ENCODE data around the gene GSTP1. TPM values are rescaled to one million over a fixed set of nuclear protein-coding genes. Genes with fewer than 3 reads are reported as not detected.
"Not testable (repeated sequence)": the region's sequence is repeated elsewhere in the genome, so short reads cannot be mapped to it uniquely, and the experiment has no call there.

The GSTP1 gene
- total RNA-seq, 2 experiments from 2014 or later: 330 to 337 TPM

- H3K4me1 Mint-ChIP-seq (ENCODE audit: low read depth): peaks cover 39% of the 10 kb centered on the region
- no peak for DNase-seq
- peaks cover 3% of the 10 kb centered on the region for H3K27me3 Mint-ChIP-seq (ENCODE audit: low read depth)
- peak overlapping the region; percentile 22 for H3K27ac Mint-ChIP-seq
- ChIA-PET CTCF (interaction anchor here (0.8 to 1.8 kb wide), 2 partner anchors 28 to 43 kb away, joined by 3 to 5 read pairs; partner anchors contain the start of gene NUDT8), POLR2A (no interaction called here)
- no peaks in the 10 kb centered on the region for H3K9me3 Mint-ChIP-seq (ENCODE audit: insufficient read depth)
- peaks cover 37% of the 10 kb centered on the region for H3K36me3 Mint-ChIP-seq (ENCODE audit: low read depth)
- ATAC-seq: no peak
- no peak overlapping the region for H3K4me3 Mint-ChIP-seq
These were observed 3.1 kb downstream of the GSTP1 start for GRCh38 chr11:67586568-67587250.

- no peaks in the 10 kb centered on the region for H3K27me3 Mint-ChIP-seq (ENCODE audit: low read depth)
- DNase-seq (no peak), ATAC-seq (no peak)
- H3K27ac Mint-ChIP-seq: no peak overlapping the region
- peaks cover 37% of the 10 kb centered on the region for H3K36me3 Mint-ChIP-seq (ENCODE audit: low read depth)
- no peak overlapping the region for H3K4me3 Mint-ChIP-seq
- ChIA-PET POLR2A (no interaction called here), CTCF (no interaction called here)
- no peaks in the 10 kb centered on the region for H3K9me3 Mint-ChIP-seq (ENCODE audit: insufficient read depth)
- peaks cover 28% of the 10 kb centered on the region for H3K4me1 Mint-ChIP-seq (ENCODE audit: low read depth)
These were observed 4.5 kb downstream of the GSTP1 start for GRCh38 chr11:67588136-67588503.

DNA sequence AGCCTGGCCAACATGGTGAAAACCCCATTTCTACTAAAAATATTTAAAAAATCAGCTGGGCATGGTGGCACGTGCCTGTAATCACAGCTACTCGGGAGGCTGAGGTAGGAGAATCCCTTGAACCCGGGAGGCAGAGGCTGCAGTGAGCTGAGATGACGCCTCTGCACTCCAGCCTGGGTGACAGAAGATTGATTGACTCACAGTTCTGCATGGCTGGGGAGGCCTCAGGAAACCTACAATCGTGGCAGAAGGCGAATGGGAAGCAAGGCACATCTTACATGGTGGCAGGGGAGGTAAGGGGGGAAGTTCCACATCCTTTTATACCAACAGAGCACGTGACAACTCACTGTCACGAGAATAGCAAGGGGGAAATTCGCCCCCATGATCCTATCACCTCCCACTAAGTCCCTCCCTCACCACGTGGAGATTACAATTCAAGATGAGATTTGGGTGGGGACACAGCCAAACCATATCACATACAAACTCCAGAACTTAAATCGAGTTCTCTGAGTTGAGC lies 5.3 kb downstream of the GSTP1 start:
- Mint-ChIP-seq H3K4me1 (ENCODE audit: low read depth) (peaks cover 26% of the 10 kb centered on the region), H3K36me3 (ENCODE audit: low read depth) (peaks cover 37% of the 10 kb centered on the region)
- CTCF ChIA-PET: interaction anchor here (1.6 kb wide), 1 partner anchor 41 kb away, joined by 4 read pairs; the partner anchor contains the start of gene NUDT8
- POLR2A ChIA-PET; ATAC-seq; DNase-seq; H3K27ac Mint-ChIP-seq; H3K4me3 Mint-ChIP-seq; H3K9me3 Mint-ChIP-seq (ENCODE audit: insufficient read depth); H3K27me3 Mint-ChIP-seq (ENCODE audit: low read depth): not testable (repeated sequence)

DNA sequence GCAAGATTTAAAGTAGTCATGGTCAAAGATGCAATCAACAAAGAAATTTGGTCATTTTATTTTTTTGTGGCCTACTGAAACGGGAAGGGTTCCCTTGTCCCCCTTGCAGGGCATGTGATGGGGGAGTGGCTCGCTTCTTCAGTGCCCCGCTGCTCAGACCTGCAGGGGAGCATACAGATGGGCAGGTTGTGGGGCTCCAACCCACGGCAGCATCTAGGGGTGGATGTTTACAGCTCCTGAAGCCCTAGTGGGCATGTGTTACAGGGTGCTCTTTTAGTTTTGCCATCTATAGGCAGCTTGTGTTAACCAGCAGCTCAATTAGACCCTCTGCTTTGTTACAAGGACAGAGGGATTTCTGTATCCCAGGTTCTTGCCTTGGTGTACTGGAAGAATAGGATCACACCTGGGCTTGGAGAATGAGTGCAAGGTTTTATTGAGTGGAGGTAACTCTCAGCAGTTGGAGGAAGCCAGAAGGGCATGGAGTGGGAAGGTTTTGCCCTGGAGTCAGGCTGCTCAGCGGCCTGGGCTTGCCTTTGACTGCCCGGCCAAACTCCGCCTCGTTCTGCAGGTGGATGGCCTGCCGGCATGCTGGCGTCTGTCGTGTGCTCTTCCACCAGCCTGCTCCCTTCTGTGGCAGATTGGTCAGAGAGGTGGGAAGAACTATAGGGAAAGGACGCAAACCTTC lies 9.4 kb downstream of the GSTP1 start:
- ChIA-PET CTCF (interaction anchor here (1.5 to 2.8 kb wide), 2 partner anchors 10 to 36 kb away, joined by 9 read pairs; partner anchors contain the start of gene NUDT8), POLR2A (interaction anchor here (1.5 kb wide), 1 partner anchor 10 kb away, joined by 5 read pairs; the partner anchor contains the start of gene GSTP1)
- H3K4me3 Mint-ChIP-seq: no peak overlapping the region
- H3K36me3 Mint-ChIP-seq (ENCODE audit: low read depth): peaks cover 3% of the 10 kb centered on the region
- H3K27ac Mint-ChIP-seq: no peak overlapping the region
- no peaks in the 10 kb centered on the region for H3K4me1 Mint-ChIP-seq (ENCODE audit: low read depth)
- ATAC-seq: no peak
- H3K27me3 Mint-ChIP-seq (ENCODE audit: low read depth): no peaks in the 10 kb centered on the region
- peaks cover 4% of the 10 kb centered on the region for H3K9me3 Mint-ChIP-seq (ENCODE audit: insufficient read depth)
- DNase-seq: no peak

DNA sequence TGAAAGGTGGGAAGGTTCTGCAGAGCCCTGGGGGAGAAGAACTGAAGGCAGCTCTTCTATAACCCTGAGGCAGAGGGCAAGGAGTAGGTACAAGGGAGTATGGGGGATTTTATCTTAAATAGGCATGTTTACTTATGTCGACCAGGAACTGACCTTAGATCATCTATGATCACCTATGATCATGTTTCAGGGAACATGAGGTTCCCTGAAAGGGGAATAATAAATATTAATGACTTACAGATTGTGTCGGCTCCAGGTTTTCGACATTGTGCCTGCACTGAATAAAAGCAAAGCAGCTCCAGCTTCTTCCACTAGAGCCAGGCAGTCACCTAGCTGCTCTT lies 9.9 kb downstream of the GSTP1 start:
- ChIA-PET CTCF (no interaction called here), POLR2A (no interaction called here)
- no peak for ATAC-seq
- H3K36me3 Mint-ChIP-seq (ENCODE audit: low read depth): no peaks in the 10 kb centered on the region
- no peak overlapping the region for H3K4me3 Mint-ChIP-seq
- no peaks in the 10 kb centered on the region for H3K4me1 Mint-ChIP-seq (ENCODE audit: low read depth)
- H3K27me3 Mint-ChIP-seq (ENCODE audit: low read depth): no peaks in the 10 kb centered on the region
- no peak overlapping the region for H3K27ac Mint-ChIP-seq
- H3K9me3 Mint-ChIP-seq (ENCODE audit: insufficient read depth): peaks cover 5% of the 10 kb centered on the region
- no peak for DNase-seq

DNA sequence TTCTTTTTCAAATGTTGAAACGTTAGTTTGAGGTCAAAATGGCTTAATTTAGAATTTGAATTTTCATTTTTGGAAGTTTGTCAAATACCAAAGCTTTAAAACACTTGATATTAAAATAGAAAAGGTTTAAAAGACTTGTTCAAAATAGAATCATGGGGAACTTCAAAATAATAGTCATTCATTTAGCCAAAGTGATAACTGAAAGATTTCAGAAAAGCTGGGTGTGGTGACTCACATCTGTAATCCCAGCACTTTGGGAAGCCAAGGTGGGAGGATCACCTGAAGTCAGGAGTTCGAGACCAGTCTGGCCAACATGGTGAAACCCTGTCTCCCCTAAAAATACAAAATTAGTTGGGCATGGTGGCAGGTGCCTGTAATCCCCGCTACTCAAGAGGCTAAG lies 10.9 kb downstream of the GSTP1 start:
- no peak overlapping the region for H3K27ac Mint-ChIP-seq
- ChIA-PET POLR2A (no interaction called here), CTCF (no interaction called here)
- no peak for DNase-seq
- H3K27me3 Mint-ChIP-seq (ENCODE audit: low read depth): no peaks in the 10 kb centered on the region
- no peak overlapping the region for H3K4me3 Mint-ChIP-seq
- H3K9me3 Mint-ChIP-seq (ENCODE audit: insufficient read depth): peaks cover 8% of the 10 kb centered on the region
- H3K4me1 Mint-ChIP-seq (ENCODE audit: low read depth): peaks cover 5% of the 10 kb centered on the region
- H3K36me3 Mint-ChIP-seq (ENCODE audit: low read depth): no peaks in the 10 kb centered on the region
- ATAC-seq: no peak

DNA sequence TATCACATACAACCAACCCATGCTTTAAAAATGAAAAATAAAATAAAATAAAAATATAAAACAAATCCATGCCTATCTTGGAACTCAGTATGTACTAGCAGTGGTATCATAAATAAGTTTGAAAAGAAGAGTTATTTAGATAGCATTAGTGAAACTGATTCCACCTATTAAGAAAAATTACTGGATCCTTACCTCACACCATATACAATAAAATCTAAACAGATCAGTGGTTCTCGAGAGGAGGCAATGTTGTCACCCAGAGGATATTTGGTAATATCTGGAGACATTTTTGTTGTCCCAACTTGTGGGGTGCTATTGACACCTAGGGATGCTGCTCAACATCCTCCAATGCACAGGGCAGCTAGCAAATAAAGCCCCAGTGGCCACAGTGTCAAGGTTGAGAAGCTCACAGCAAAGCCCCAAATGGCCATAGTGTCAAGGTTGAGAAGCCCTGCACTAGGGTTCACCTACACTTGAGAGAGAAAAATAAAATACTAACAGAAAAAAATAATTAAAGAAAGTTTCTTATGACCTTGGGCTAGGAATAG lies 13.2 kb downstream of the GSTP1 start:
- H3K27me3 Mint-ChIP-seq (ENCODE audit: low read depth): peaks cover 10% of the 10 kb centered on the region
- no peaks in the 10 kb centered on the region for H3K36me3 Mint-ChIP-seq (ENCODE audit: low read depth)
- peaks cover 25% of the 10 kb centered on the region for H3K4me1 Mint-ChIP-seq (ENCODE audit: low read depth)
- ATAC-seq (no peak), DNase-seq (no peak)
- POLR2A ChIA-PET: no interaction called here
- no peak overlapping the region for H3K27ac Mint-ChIP-seq
- no peak overlapping the region for H3K4me3 Mint-ChIP-seq
- H3K9me3 Mint-ChIP-seq (ENCODE audit: insufficient read depth): peaks cover 8% of the 10 kb centered on the region
- CTCF ChIA-PET: no interaction called here

DNA sequence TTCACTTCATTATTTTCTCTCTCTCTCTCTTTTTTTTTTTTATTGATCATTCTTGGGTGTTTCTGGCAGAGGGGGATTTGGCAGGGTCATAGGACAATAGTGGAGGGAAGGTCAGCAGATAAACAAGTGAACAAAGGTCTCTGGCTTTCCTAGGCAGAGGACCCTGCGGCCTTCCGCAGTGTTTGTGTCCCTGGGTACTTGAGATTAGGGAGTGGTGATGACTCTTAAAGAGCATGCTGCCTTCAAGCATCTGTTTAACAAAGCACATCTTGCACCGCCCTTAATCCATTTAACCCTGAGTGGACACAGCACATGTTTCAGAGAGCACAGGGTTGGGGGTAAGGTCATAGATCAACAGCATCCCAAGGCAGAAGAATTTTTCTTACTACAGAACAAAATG lies 13.8 kb downstream of the GSTP1 start:
- H3K36me3 Mint-ChIP-seq (ENCODE audit: low read depth); POLR2A ChIA-PET; CTCF ChIA-PET: not testable (repeated sequence)

DNA sequence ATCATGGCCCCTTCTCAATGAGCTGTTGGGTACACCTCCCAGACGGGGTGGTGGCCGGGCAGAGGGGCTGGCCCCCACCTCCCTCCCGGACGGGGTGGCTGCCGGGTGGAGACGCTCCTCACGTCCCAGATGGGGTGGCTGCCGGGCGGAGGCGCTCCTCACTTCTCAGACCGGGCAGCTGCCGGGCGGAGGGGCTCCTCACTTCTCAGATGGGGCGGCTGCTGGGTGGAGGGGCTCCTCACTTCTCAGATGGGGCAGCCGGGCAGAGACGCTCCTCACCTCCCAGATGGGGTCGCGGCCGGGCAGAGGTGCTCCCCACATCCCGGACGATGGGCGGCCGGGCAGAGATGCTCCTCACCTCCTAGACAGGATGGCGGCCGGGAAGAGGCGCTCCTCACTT lies 14.4 kb downstream of the GSTP1 start:
- H3K36me3 Mint-ChIP-seq (ENCODE audit: low read depth); H3K9me3 Mint-ChIP-seq (ENCODE audit: insufficient read depth); DNase-seq; CTCF ChIA-PET; POLR2A ChIA-PET; H3K27ac Mint-ChIP-seq; ATAC-seq; H3K4me3 Mint-ChIP-seq: not testable (repeated sequence)
- peaks cover 25% of the 10 kb centered on the region for H3K4me1 Mint-ChIP-seq (ENCODE audit: low read depth)
- peaks cover 15% of the 10 kb centered on the region for H3K27me3 Mint-ChIP-seq (ENCODE audit: low read depth)

More for the DNA sequence above, 13.8 kb downstream of the GSTP1 start:
- not testable (repeated sequence) for H3K4me3 Mint-ChIP-seq; H3K9me3 Mint-ChIP-seq (ENCODE audit: insufficient read depth); H3K27ac Mint-ChIP-seq; ATAC-seq; DNase-seq
- Mint-ChIP-seq H3K27me3 (ENCODE audit: low read depth) (peaks cover 10% of the 10 kb centered on the region), H3K4me1 (ENCODE audit: low read depth) (peaks cover 25% of the 10 kb centered on the region)

GRCh38 chr11:67599149-67599548 lies 15.5 kb downstream of the GSTP1 start:
- H3K9me3 Mint-ChIP-seq (ENCODE audit: insufficient read depth): peaks cover 8% of the 10 kb centered on the region
- H3K27ac Mint-ChIP-seq: no peak overlapping the region
- no peak overlapping the region for H3K4me3 Mint-ChIP-seq
- ChIA-PET POLR2A (no interaction called here), CTCF (no interaction called here)
- peaks cover 25% of the 10 kb centered on the region for H3K4me1 Mint-ChIP-seq (ENCODE audit: low read depth)
- ATAC-seq (no peak), DNase-seq (no peak)
- peaks cover 17% of the 10 kb centered on the region for H3K27me3 Mint-ChIP-seq (ENCODE audit: low read depth)
- no peaks in the 10 kb centered on the region for H3K36me3 Mint-ChIP-seq (ENCODE audit: low read depth)

DNA sequence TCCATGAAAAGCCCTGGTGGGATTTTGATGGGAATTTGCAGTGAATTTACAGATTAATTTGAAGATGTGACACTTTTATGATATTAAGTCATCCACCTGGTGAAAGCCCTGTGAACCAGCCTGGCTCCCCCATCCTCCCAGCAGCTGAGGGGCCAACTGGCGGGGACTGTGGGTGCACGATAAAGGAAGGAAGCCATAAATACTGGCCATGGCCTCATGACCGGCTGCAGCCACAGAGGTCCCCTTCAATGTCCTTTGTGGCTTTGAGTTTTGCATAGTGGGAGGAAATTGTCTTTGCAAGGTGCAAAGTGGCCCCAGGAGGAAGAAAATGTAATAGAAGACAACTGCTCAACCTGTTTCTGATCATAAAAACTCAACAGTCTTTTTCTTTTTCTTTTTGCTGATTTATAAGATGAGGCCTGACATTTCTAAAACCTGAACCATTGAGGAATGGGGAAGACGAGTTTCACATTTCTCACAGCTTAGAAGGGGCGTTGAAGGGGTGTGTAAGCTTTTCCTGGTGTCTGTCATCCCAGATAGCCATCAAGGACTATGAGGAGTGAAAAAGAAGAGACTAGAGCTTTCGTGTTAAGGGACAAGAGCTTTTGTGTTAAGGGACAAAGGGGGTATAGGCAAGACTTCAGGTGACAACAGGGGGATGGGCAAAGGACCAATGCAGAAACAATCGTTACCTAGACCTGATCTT lies 16.9 kb downstream of the GSTP1 start:
- Mint-ChIP-seq H3K4me1 (ENCODE audit: low read depth) (peaks cover 25% of the 10 kb centered on the region), H3K27me3 (ENCODE audit: low read depth) (peaks cover 20% of the 10 kb centered on the region), H3K36me3 (ENCODE audit: low read depth) (no peaks in the 10 kb centered on the region), H3K9me3 (ENCODE audit: insufficient read depth) (peaks cover 8% of the 10 kb centered on the region), H3K27ac (peak overlapping the region; percentile 11), H3K4me3 (peak overlapping the region; percentile 2)
- DNase-seq: no peak
- ATAC-seq: peak; percentile 44
- ChIA-PET POLR2A (no interaction called here), CTCF (interaction anchor here (0.9 kb wide), 1 partner anchor 17 kb away, joined by 3 read pairs; the partner anchor contains the start of gene GSTP1)

- DNase-seq: no peak
- Mint-ChIP-seq H3K36me3 (ENCODE audit: low read depth) (no peaks in the 10 kb centered on the region), H3K27ac (no peak overlapping the region), H3K4me1 (ENCODE audit: low read depth) (peaks cover 29% of the 10 kb centered on the region), H3K9me3 (ENCODE audit: insufficient read depth) (peaks cover 8% of the 10 kb centered on the region), H3K4me3 (no peak overlapping the region), H3K27me3 (ENCODE audit: low read depth) (peaks cover 20% of the 10 kb centered on the region)
- ChIA-PET CTCF (interaction anchor here (0.6 kb wide), 1 partner anchor 113 kb away, joined by 3 read pairs; no protein-coding TSS in a partner anchor), POLR2A (no interaction called here)
- no peak for ATAC-seq
These were observed 17.5 kb downstream of the GSTP1 start for GRCh38 chr11:67601098-67601497.

Data from activated CD8-positive, alpha-beta T cell treated with anti-CD3 and anti-CD28 coated beads, Interleukin-2, amount 10 ng/mL, durations not matched to agents 7 days and 5 days (primary cell).